ENCODE data around the gene BPIFB1. TPM values are rescaled to one million over a fixed set of nuclear protein-coding genes. Genes with fewer than 3 reads are reported as not detected.
A peak's percentile ranks its signal among the peaks of the same experiment; 100 is the strongest.

Gene BPIFB1
- total and polyA plus RNA-seq, 9 of the 15 experiments (the other 6 are each of a cell fraction or from before 2014, with no cell fraction given) = not detected

DNA sequence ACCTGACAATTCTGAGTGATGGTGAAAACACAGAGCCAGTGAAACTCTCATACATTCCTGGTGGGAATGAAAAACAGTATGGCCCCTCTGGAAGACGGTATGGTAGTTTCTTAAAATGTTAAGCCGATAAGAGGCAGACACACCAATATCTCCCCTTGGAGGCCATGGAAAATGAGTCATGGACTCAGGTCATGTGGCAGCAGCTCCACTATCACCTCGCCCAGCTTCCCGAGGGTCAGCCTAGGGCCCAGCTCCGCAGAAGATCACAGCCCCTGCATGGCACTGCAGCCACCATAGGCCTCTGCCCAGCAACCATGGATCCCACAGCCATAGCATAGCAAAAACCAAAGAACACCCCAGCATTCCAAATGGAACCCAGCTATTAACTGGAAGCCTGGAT is 25.8 kb upstream of the BPIFB1 start (continued):
- TF ChIP-seq, protein P1, sequence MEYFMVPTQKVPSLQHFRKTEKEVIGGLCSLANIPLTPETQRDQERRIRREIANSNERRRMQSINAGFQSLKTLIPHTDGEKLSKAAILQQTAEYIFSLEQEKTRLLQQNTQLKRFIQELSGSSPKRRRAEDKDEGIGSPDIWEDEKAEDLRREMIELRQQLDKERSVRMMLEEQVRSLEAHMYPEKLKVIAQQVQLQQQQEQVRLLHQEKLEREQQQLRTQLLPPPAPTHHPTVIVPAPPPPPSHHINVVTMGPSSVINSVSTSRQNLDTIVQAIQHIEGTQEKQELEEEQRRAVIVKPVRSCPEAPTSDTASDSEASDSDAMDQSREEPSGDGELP (CRISPR knock-in tag; IDR thresholded peaks at IDR 0.05; ENCODE audit: borderline replicate concordance) = peak; percentile 12; the same call in 1 of the 2 replicates
- TF ChIP-seq SMARCA4 (IDR thresholded peaks at IDR 0.05) (peak; percentile 74), TRIM24 (IDR thresholded peaks at IDR 0.05) (peak in 1 of 2 experiments; percentile 42; a peak in 1 of 4 replicates), ZNF212 (CRISPR knock-in tag; IDR thresholded peaks at IDR 0.05) (no peak), NR2F6 (CRISPR knock-in tag; IDR thresholded peaks at IDR 0.05) (no peak), CBX8 (IDR thresholded peaks at IDR 0.05; ENCODE audit: borderline replicate concordance, extremely low read depth, low read depth, low read length, poor library complexity, severe bottlenecking) (no peak), JUN (IDR thresholded peaks at IDR 0.05; ENCODE audit: borderline replicate concordance, low read depth, low read length) (peak; percentile 59; the same call in 1 of the 2 replicates), JUN (CRISPR knock-in tag; IDR thresholded peaks at IDR 0.05; ENCODE audit: borderline replicate concordance) (no peak), ATF1 (CRISPR knock-in tag; IDR thresholded peaks at IDR 0.05) (no peak), ATF1 (tag; IDR thresholded peaks at IDR 0.05) (no peak), MEF2A (IDR thresholded peaks at IDR 0.05; ENCODE audit: control insufficient read depth, low read depth, low read length) (no peak), STAT5B (CRISPR knock-in tag; IDR thresholded peaks at IDR 0.05) (no peak), NELFE (IDR thresholded peaks at IDR 0.05; ENCODE audit: insufficient read depth, insufficient read length) (no peak), GTF2A2 (tag; IDR thresholded peaks at IDR 0.05) (no peak), LCOR (CRISPR knock-in tag; IDR thresholded peaks at IDR 0.05) (no peak), TBP (optimal IDR thresholded peaks at IDR 0.05; ENCODE audit: low read depth, low read length) (no peak), ZNF232 (CRISPR knock-in tag; IDR thresholded peaks at IDR 0.05) (no peak), NR2C1 (IDR thresholded peaks at IDR 0.05) (no peak), NR2C1 (tag; IDR thresholded peaks at IDR 0.05) (peak; percentile 47; the same call in 1 of the 2 replicates), TARDBP (IDR thresholded peaks at IDR 0.05) (no peak), ZNF121 (CRISPR knock-in tag; conservative IDR thresholded peaks at IDR 0.05) (no peak), NCOR1 (IDR thresholded peaks at IDR 0.05) (peak; percentile 54; the same call in 1 of the 2 replicates), TAL1 (IDR thresholded peaks at IDR 0.05) (peak; percentile 54), POLR2G (IDR thresholded peaks at IDR 0.05; ENCODE audit: low read depth, low read length) (no peak), ELF1 (tag; IDR thresholded peaks at IDR 0.05) (no peak)
- TF ChIP-seq, protein P2, sequence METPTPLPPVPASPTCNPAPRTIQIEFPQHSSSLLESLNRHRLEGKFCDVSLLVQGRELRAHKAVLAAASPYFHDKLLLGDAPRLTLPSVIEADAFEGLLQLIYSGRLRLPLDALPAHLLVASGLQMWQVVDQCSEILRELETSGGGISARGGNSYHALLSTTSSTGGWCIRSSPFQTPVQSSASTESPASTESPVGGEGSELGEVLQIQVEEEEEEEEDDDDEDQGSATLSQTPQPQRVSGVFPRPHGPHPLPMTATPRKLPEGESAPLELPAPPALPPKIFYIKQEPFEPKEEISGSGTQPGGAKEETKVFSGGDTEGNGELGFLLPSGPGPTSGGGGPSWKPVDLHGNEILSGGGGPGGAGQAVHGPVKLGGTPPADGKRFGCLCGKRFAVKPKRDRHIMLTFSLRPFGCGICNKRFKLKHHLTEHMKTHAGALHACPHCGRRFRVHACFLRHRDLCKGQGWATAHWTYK (CRISPR knock-in tag; IDR thresholded peaks at IDR 0.05) = no peak

All from K562 (cell line).